Activated naive CD8-positive, alpha-beta T cell treated with anti-CD3 and anti-CD28 coated beads, Interleukin-2, amount 50 U/mL, for 24 hours (primary cell): ENCODE data around the gene DGCR6.
A peak's percentile ranks its signal among the peaks of the same experiment; 100 is the strongest.
"Not testable (repeated sequence)": the region's sequence is repeated elsewhere in the genome, so short reads cannot be mapped to it uniquely, and the experiment has no call there.

Experiments
- ATAC-seq: fragments of 150-1000 bp; cut with Tn5 transposase; one replicate; pipeline ENCODE4 v1.10.0; 2021
- DNase-seq: peaks from one replicate; pipeline ENCODE4 v3.0.0; 2021
- H3K27ac Mint-ChIP-seq: one replicate; pipeline ENCODE4 v1.8.0; 2021; ENCODE audit warnings: mild to moderate bottlenecking, mixed read lengths
- H3K27me3 Mint-ChIP-seq: one replicate; pipeline ENCODE4 v1.8.0; 2021; ENCODE audit warnings: mixed read lengths
- H3K36me3 Mint-ChIP-seq: one replicate; pipeline ENCODE4 v1.8.0; 2021; ENCODE audit warnings: low read depth, mixed read lengths
- H3K4me1 Mint-ChIP-seq: one replicate; pipeline ENCODE4 v1.8.0; 2021; ENCODE audit warnings: mixed read lengths
- H3K4me3 Mint-ChIP-seq: one replicate; pipeline ENCODE4 v1.8.0; 2021; ENCODE audit warnings: mild to moderate bottlenecking, moderate library complexity, mixed read lengths
- H3K9me3 Mint-ChIP-seq: one replicate; pipeline ENCODE4 v1.8.0; 2021; ENCODE audit warnings: mixed read lengths

DGCR6 gene

GRCh38 chr22:18952022-18952421 lies 45.9 kb downstream of the DGCR6 start:
- no peaks in the 10 kb centered on the region for H3K4me1 Mint-ChIP-seq
- H3K27me3 Mint-ChIP-seq = peaks cover 22% of the 10 kb centered on the region
- DNase-seq = no peak
- no peaks in the 10 kb centered on the region for H3K36me3 Mint-ChIP-seq
- H3K27ac Mint-ChIP-seq = no peak overlapping the region
- H3K4me3 Mint-ChIP-seq = no peak overlapping the region
- no peak for ATAC-seq
- no peaks in the 10 kb centered on the region for H3K9me3 Mint-ChIP-seq

GRCh38 chr22:18953128-18953527 lies 47.0 kb downstream of the DGCR6 start:
- not testable (repeated sequence) for H3K27ac Mint-ChIP-seq, H3K36me3 Mint-ChIP-seq, DNase-seq, H3K4me3 Mint-ChIP-seq, H3K4me1 Mint-ChIP-seq, H3K9me3 Mint-ChIP-seq, ATAC-seq
- H3K27me3 Mint-ChIP-seq = peaks cover 19% of the 10 kb centered on the region

- not testable (repeated sequence) for H3K27ac Mint-ChIP-seq, H3K9me3 Mint-ChIP-seq, H3K36me3 Mint-ChIP-seq, H3K4me3 Mint-ChIP-seq, H3K4me1 Mint-ChIP-seq
- ATAC-seq (peak; percentile 58), DNase-seq (peak; percentile 72)
- peaks cover 14% of the 10 kb centered on the region for H3K27me3 Mint-ChIP-seq
Measured at GRCh38 chr22:18954303-18954989, 48.3 kb downstream of the DGCR6 start.

- H3K36me3 Mint-ChIP-seq = no peaks in the 10 kb centered on the region
- ATAC-seq (no peak), DNase-seq (no peak)
- no peak overlapping the region for H3K4me3 Mint-ChIP-seq
- H3K27me3 Mint-ChIP-seq = peaks cover 12% of the 10 kb centered on the region
- H3K9me3 Mint-ChIP-seq = no peaks in the 10 kb centered on the region
- peaks cover 9% of the 10 kb centered on the region for H3K4me1 Mint-ChIP-seq
- H3K27ac Mint-ChIP-seq = no peak overlapping the region
Measured at GRCh38 chr22:18954990-18955571, 49.0 kb downstream of the DGCR6 start.

- Mint-ChIP-seq H3K9me3 (no peaks in the 10 kb centered on the region), H3K4me3 (no peak overlapping the region)
Measured at GRCh38 chr22:18955696-18956095, 49.6 kb downstream of the DGCR6 start.

GRCh38 chr22:18956121-18956895 lies 50.2 kb downstream of the DGCR6 start:
- not testable (repeated sequence) for H3K27ac Mint-ChIP-seq, H3K36me3 Mint-ChIP-seq, H3K4me1 Mint-ChIP-seq, ATAC-seq, DNase-seq, H3K27me3 Mint-ChIP-seq, H3K9me3 Mint-ChIP-seq, H3K4me3 Mint-ChIP-seq

More at GRCh38 chr22:18955696-18956095, 49.6 kb downstream of the DGCR6 start:
- ATAC-seq (no peak), DNase-seq (no peak)
- H3K27ac Mint-ChIP-seq = no peak overlapping the region
- peaks cover 9% of the 10 kb centered on the region for H3K4me1 Mint-ChIP-seq
- H3K36me3 Mint-ChIP-seq = no peaks in the 10 kb centered on the region
- peaks cover 9% of the 10 kb centered on the region for H3K27me3 Mint-ChIP-seq

- H3K36me3 Mint-ChIP-seq, H3K27me3 Mint-ChIP-seq, ATAC-seq, H3K4me1 Mint-ChIP-seq, H3K27ac Mint-ChIP-seq, DNase-seq, H3K4me3 Mint-ChIP-seq, H3K9me3 Mint-ChIP-seq: not testable (repeated sequence)
Measured at GRCh38 chr22:18956956-18957355, 50.8 kb downstream of the DGCR6 start.

- H3K27ac Mint-ChIP-seq, H3K4me3 Mint-ChIP-seq, H3K27me3 Mint-ChIP-seq, DNase-seq, ATAC-seq, H3K4me1 Mint-ChIP-seq, H3K36me3 Mint-ChIP-seq, H3K9me3 Mint-ChIP-seq: not testable (repeated sequence)
Measured at GRCh38 chr22:18957621-18958320, 51.7 kb downstream of the DGCR6 start.

- H3K27me3 Mint-ChIP-seq = not testable (repeated sequence)
Measured at GRCh38 chr22:18958321-18958705, 52.2 kb downstream of the DGCR6 start.

GRCh38 chr22:18958738-18959137 lies 52.6 kb downstream of the DGCR6 start:
- not testable (repeated sequence) for H3K9me3 Mint-ChIP-seq, H3K27me3 Mint-ChIP-seq, H3K4me1 Mint-ChIP-seq, H3K36me3 Mint-ChIP-seq
- ATAC-seq = peak; percentile 77
- DNase-seq = peak; percentile 44
- peak overlapping the region; percentile 17 for H3K4me3 Mint-ChIP-seq
- peak overlapping the region; percentile 78 for H3K27ac Mint-ChIP-seq

More at GRCh38 chr22:18958321-18958705, 52.2 kb downstream of the DGCR6 start:
- H3K4me1 Mint-ChIP-seq, H3K27ac Mint-ChIP-seq, H3K4me3 Mint-ChIP-seq, H3K36me3 Mint-ChIP-seq, ATAC-seq, DNase-seq, H3K9me3 Mint-ChIP-seq: not testable (repeated sequence)

- not testable (repeated sequence) for H3K4me1 Mint-ChIP-seq, DNase-seq, H3K27me3 Mint-ChIP-seq, H3K36me3 Mint-ChIP-seq, H3K9me3 Mint-ChIP-seq
- peak overlapping the region; percentile 17 for H3K4me3 Mint-ChIP-seq
- peak; percentile 1 for ATAC-seq
- peak overlapping the region; percentile 78 for H3K27ac Mint-ChIP-seq
Measured at GRCh38 chr22:18959266-18959665, 53.1 kb downstream of the DGCR6 start.

- H3K27ac Mint-ChIP-seq, H3K36me3 Mint-ChIP-seq, ATAC-seq, H3K4me3 Mint-ChIP-seq, H3K27me3 Mint-ChIP-seq, DNase-seq, H3K4me1 Mint-ChIP-seq, H3K9me3 Mint-ChIP-seq: not testable (repeated sequence)
Measured at GRCh38 chr22:18959741-18960140, 53.6 kb downstream of the DGCR6 start.

GRCh38 chr22:18960166-18960820 lies 54.2 kb downstream of the DGCR6 start:
- H3K4me3 Mint-ChIP-seq, H3K27me3 Mint-ChIP-seq, H3K27ac Mint-ChIP-seq, H3K36me3 Mint-ChIP-seq, DNase-seq, ATAC-seq, H3K4me1 Mint-ChIP-seq, H3K9me3 Mint-ChIP-seq: not testable (repeated sequence)

- not testable (repeated sequence) for H3K27ac Mint-ChIP-seq, H3K27me3 Mint-ChIP-seq, ATAC-seq, H3K4me1 Mint-ChIP-seq, H3K9me3 Mint-ChIP-seq, H3K4me3 Mint-ChIP-seq, DNase-seq, H3K36me3 Mint-ChIP-seq
Measured at GRCh38 chr22:18961201-18961600, 55.1 kb downstream of the DGCR6 start.
